OCI-LY3 (cell line): Measurements from ENCODE around the gene COBL.

Source experiments
- H2AFZ ChIP-seq: fragments of 200-600, 300-600 bp; shearing (Covaris generic); 2 replicates; pipeline ENCODE4 v1.6.0; 2014; ENCODE audit warnings: antibody characterized with exemption, low read depth, low read length
- H3K27ac ChIP-seq: fragments of 200-600, 300-600 bp; sonication (generic); 2 replicates; pipeline ENCODE4 v1.5.1; 2014; ENCODE audit warnings: mild to moderate bottlenecking, low read length, moderate library complexity, mixed read lengths
- H3K27me3 ChIP-seq: fragments of 200-600, 300-600 bp; sonication (generic); 2 replicates; pipeline ENCODE4 v1.6.1; 2014; ENCODE audit warnings: low read depth, low read length, mixed read lengths
- H3K36me3 ChIP-seq: fragments of 200-600, 300-600 bp; sonication (generic); replicated peaks from 2 replicates; pipeline ENCODE3; 2014; ENCODE audit warnings: low read depth, low read length, mixed read lengths
- H3K4me1 ChIP-seq: fragments of 300-600, 200-600 bp; sonication (generic); 2 replicates; pipeline ENCODE4 v1.6.1; 2014; ENCODE audit warnings: low read length, mixed read lengths
- H3K4me2 ChIP-seq: fragments of 200-600, 300-600 bp; sonication (generic); 2 replicates; pipeline ENCODE4 v1.6.1; 2014; ENCODE audit warnings: low read length, mixed read lengths
- H3K4me3 ChIP-seq: fragments of 300-600, 200-600 bp; sonication (generic); 2 replicates; pipeline ENCODE4 v1.5.1; 2014; ENCODE audit warnings: antibody characterized with exemption, mild to moderate bottlenecking, low read length, moderate library complexity
- H3K79me2 ChIP-seq: fragments of 300-600, 200-600 bp; shearing (Covaris generic); 2 replicates; pipeline ENCODE4 v1.6.1; 2014; ENCODE audit warnings: mild to moderate bottlenecking, low read length, mixed read lengths
- H3K9ac ChIP-seq: fragments of 300-600, 200-600 bp; shearing (Covaris generic); 2 replicates; pipeline ENCODE4 v1.6.0; 2014; ENCODE audit warnings: mild to moderate bottlenecking, low read length, moderate library complexity
- H3K9me3 ChIP-seq: fragments of 200-600, 300-600 bp; shearing (Covaris generic); 2 replicates; pipeline ENCODE4 v1.6.1; 2014; ENCODE audit warnings: low read length, mixed read lengths; ENCODE audit not compliant: insufficient read depth
- H4K20me1 ChIP-seq: fragments of 200-600, 300-600 bp; sonication (generic); 2 replicates; pipeline ENCODE4 v1.6.1; 2016; ENCODE audit warnings: low read length, mixed read lengths; ENCODE audit not compliant: insufficient read depth
- EZH2phosphoT487 ChIP-seq: fragments of 200-600 bp; shearing (Covaris generic); IDR thresholded peaks from 2 replicates; pipeline ENCODE4 v1.6.1; 2018; ENCODE audit warnings: antibody characterized with exemption, mixed run types, low read depth
- TF ChIP-seq, protein P1 (sequence below): fragments of 200-600, 300-600 bp; sonication (generic); IDR thresholded peaks from 2 replicates; pipeline ENCODE4 v1.5.1; 2014; ENCODE audit warnings: antibody characterized with exemption, low read length, low read depth

COBL gene

GRCh38 chr7:51230723-51231122, 85.9 kb downstream of the COBL start:
- no peaks in the 10 kb centered on the region for H3K27me3 ChIP-seq
- H3K9me3 ChIP-seq, result no peaks in the 10 kb centered on the region
- no peak for TF ChIP-seq EZH2phosphoT487
- TF ChIP-seq, protein P1, sequence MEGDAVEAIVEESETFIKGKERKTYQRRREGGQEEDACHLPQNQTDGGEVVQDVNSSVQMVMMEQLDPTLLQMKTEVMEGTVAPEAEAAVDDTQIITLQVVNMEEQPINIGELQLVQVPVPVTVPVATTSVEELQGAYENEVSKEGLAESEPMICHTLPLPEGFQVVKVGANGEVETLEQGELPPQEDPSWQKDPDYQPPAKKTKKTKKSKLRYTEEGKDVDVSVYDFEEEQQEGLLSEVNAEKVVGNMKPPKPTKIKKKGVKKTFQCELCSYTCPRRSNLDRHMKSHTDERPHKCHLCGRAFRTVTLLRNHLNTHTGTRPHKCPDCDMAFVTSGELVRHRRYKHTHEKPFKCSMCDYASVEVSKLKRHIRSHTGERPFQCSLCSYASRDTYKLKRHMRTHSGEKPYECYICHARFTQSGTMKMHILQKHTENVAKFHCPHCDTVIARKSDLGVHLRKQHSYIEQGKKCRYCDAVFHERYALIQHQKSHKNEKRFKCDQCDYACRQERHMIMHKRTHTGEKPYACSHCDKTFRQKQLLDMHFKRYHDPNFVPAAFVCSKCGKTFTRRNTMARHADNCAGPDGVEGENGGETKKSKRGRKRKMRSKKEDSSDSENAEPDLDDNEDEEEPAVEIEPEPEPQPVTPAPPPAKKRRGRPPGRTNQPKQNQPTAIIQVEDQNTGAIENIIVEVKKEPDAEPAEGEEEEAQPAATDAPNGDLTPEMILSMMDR, result no peak
- H4K20me1 ChIP-seq, result no peaks in the 10 kb centered on the region
- no peak overlapping the region for H2AFZ ChIP-seq
- H3K36me3 ChIP-seq, result no peaks in the 10 kb centered on the region
- H3K9ac ChIP-seq, result no peak overlapping the region
- no peak overlapping the region for H3K4me2 ChIP-seq
- no peaks in the 10 kb centered on the region for H3K79me2 ChIP-seq
- H3K4me3 ChIP-seq, result no peak overlapping the region
- no peaks in the 10 kb centered on the region for H3K4me1 ChIP-seq
- no peak overlapping the region for H3K27ac ChIP-seq

DNA sequence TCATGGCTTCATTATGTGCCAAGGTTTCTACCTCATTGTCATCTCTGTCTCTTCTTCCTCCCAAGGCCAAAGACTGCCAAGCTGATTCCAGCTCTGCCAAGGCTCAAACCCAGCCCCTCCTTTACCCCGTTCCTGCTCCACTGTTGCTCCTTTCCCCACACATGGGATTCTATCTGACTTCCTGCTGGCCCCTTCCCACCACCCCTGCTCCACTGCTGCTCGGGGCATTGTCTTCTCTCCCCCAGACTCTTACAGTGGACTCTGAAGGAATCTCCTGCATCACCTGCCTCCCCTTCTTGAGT, 86.3 kb downstream of the COBL start:
- Histone ChIP-seq H3K36me3 (no peaks in the 10 kb centered on the region), H3K9me3 (no peaks in the 10 kb centered on the region), H3K27ac (no peak overlapping the region), H3K4me1 (no peaks in the 10 kb centered on the region), H3K79me2 (no peaks in the 10 kb centered on the region), H3K4me3 (no peak overlapping the region), H3K4me2 (no peak overlapping the region), H3K9ac (no peak overlapping the region), H3K27me3 (no peaks in the 10 kb centered on the region), H4K20me1 (no peaks in the 10 kb centered on the region), H2AFZ (no peak overlapping the region)
- no peak for TF ChIP-seq EZH2phosphoT487
- TF ChIP-seq, protein P1, result no peak

GRCh38 chr7:51229620-51230323, 86.8 kb downstream of the COBL start:
- no peak overlapping the region for H3K27ac ChIP-seq
- no peak overlapping the region for H3K4me2 ChIP-seq
- H3K9ac ChIP-seq, result no peak overlapping the region
- no peaks in the 10 kb centered on the region for H4K20me1 ChIP-seq
- no peaks in the 10 kb centered on the region for H3K36me3 ChIP-seq
- no peaks in the 10 kb centered on the region for H3K79me2 ChIP-seq
- H3K4me3 ChIP-seq, result no peak overlapping the region
- H3K9me3 ChIP-seq, result no peaks in the 10 kb centered on the region
- no peaks in the 10 kb centered on the region for H3K4me1 ChIP-seq
- H3K27me3 ChIP-seq, result no peaks in the 10 kb centered on the region
- TF ChIP-seq, protein P1, result no peak
- TF ChIP-seq EZH2phosphoT487, result no peak
- H2AFZ ChIP-seq, result no peak overlapping the region

DNA sequence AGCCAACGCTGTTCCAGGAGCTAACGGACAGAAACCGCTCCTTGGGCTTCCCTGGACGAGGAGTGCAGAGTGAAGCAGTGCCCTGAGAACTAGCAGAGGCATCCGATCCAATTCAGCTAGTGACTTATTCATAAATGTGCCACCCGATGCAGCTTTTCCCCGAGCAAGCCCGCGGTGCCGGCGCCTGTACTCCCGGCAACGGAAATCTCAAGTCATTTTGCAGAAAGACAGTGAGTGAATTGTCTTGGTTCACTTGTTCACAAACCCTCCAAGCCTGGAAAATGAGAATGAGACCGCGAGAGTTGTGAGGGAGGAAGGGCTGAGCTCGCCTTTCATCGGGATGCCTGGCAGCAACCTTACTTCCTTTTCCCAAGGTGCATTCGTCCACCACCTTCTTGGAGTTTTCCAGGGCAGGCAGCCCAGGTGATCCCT, 87.5 kb downstream of the COBL start:
- H3K27ac ChIP-seq, result no peak overlapping the region
- no peaks in the 10 kb centered on the region for H4K20me1 ChIP-seq
- no peaks in the 10 kb centered on the region for H3K79me2 ChIP-seq

More for the DNA sequence above, 87.5 kb downstream of the COBL start:
- H3K9me3 ChIP-seq, result no peaks in the 10 kb centered on the region
- no peaks in the 10 kb centered on the region for H3K4me1 ChIP-seq
- no peaks in the 10 kb centered on the region for H3K27me3 ChIP-seq
- TF ChIP-seq, protein P1, result no peak
- TF ChIP-seq EZH2phosphoT487, result no peak
- H3K4me3 ChIP-seq, result no peak overlapping the region
- H2AFZ ChIP-seq, result no peak overlapping the region
- H3K4me2 ChIP-seq, result no peak overlapping the region
- H3K36me3 ChIP-seq, result no peaks in the 10 kb centered on the region
- H3K9ac ChIP-seq, result no peak overlapping the region
